GM12874 (cell line): Measurements from ENCODE around the gene C1orf210.

Experiments
- TF ChIP-seq, protein P1 (sequence below): IDR thresholded peaks from 2 replicates; pipeline ENCODE4 v1.5.1; 2011; ENCODE audit warnings: low read depth, mild to moderate bottlenecking, control low read depth, low read length, moderate library complexity; ENCODE audit not compliant: insufficient read depth

Gene C1orf210

DNA sequence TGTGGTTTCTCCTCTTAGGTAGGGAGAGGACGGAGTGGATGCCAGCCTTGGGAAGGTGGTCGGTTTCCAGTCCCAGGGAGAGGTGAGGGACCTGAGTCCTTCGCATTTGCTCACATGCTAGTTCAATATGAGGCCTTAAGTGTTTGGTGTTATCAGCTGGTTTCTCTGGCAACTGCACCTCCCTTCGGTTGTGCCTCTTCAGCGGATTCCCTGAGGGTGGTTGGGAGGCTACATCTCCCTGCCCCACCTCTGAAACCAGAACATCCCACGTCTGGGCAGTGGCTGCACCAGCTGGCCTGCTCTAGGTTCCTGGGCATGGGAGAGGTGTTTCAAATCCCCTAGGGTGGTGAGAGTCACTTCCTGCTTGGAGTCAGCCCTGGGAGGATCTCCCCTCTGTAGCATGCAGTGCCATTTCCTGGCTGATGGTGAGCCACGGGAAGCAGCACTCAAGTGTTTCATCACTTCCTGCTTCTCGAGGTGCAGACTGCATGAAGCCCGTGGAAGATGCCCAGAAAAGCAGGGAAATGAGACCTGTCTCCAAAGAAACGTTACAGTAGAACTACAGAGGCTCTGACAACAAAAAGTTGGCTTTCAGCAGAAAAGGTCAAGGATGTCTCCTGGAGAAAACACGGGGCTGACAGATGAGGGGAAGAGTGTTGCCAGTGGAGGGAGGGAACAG, 11.1 kb downstream of the C1orf210 start:
- TF ChIP-seq, protein P1, sequence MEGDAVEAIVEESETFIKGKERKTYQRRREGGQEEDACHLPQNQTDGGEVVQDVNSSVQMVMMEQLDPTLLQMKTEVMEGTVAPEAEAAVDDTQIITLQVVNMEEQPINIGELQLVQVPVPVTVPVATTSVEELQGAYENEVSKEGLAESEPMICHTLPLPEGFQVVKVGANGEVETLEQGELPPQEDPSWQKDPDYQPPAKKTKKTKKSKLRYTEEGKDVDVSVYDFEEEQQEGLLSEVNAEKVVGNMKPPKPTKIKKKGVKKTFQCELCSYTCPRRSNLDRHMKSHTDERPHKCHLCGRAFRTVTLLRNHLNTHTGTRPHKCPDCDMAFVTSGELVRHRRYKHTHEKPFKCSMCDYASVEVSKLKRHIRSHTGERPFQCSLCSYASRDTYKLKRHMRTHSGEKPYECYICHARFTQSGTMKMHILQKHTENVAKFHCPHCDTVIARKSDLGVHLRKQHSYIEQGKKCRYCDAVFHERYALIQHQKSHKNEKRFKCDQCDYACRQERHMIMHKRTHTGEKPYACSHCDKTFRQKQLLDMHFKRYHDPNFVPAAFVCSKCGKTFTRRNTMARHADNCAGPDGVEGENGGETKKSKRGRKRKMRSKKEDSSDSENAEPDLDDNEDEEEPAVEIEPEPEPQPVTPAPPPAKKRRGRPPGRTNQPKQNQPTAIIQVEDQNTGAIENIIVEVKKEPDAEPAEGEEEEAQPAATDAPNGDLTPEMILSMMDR = no peak

DNA sequence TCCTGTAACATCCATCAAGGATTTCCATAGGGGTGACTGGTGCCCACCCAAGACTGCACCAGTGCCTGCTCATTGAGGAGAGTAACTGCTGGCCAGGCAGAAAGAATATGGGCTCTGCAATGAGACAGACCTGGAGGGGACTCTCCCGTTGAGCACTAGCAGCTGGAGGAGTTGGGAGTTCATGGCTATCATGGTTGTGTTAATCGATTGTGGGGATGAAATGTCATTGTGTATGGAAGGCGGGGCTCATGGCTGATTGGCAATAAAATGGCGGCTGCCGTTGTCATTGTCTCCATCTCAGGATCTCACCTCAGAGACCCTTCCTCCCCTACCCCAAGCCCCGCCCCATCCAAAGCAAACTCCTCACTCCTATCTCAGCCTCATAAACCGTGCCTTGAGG, 11.7 kb downstream of the C1orf210 start:
- TF ChIP-seq, protein P1 = no peak

DNA sequence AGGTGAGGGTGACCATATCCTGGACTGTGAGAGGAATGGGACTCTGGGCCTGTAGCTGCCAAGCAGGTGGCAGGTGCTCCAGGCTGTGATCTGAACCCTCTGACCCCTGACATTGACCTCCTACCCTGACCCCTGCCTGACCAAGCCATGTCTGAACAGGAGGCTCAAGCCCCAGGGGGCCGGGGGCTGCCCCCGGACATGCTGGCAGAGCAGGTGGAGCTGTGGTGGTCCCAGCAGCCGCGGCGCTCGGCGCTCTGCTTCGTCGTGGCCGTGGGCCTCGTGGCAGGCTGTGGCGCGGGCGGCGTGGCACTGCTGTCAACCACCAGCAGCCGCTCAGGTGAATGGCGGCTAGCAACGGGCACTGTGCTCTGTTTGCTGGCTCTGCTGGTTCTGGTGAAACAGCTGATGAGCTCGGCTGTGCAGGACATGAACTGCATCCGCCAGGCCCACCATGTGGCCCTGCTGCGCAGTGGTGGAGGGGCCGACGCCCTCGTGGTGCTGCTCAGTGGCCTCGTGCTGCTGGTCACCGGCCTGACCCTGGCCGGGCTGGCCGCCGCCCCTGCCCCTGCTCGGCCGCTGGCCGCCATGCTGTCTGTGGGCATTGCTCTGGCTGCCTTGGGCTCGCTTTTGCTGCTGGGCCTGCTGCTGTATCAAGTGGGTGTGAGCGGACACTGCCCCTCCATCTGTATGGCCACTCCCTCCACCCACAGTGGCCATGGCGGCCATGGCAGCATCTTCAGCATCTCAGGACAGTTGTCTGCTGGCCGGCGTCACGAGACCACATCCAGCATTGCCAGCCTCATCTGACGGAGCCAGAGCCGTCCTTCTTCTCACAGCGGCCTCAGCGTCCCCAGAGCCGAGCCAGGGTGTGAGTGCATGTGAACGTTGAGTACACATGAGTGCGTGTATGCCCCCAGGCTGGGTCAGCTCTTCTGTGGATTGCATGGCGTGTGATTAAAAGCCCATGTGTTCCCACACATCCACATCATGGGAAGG, 12.5 kb downstream of the C1orf210 start:
- TF ChIP-seq, protein P1 = no peak

DNA sequence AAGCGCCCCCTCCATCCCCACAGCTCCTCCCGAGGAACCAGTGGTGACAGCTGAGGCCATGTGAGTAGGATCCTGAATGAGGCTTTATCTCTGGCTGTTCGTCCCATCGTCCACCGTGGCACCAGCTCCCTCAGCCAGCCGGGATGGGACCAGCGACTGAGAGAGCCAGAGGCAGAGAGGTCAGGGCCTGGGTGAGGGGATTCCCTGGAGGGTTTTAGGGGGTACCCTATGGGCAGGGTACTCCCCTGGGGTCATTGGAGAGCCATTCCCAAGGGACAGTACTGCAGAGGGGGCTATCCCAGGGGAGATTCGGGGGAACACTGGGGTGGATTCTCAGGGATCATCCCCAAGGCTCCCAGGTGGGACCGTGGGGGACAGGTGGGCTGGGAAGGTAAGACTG, 13.2 kb downstream of the C1orf210 start:
- TF ChIP-seq, protein P1 = no peak

DNA sequence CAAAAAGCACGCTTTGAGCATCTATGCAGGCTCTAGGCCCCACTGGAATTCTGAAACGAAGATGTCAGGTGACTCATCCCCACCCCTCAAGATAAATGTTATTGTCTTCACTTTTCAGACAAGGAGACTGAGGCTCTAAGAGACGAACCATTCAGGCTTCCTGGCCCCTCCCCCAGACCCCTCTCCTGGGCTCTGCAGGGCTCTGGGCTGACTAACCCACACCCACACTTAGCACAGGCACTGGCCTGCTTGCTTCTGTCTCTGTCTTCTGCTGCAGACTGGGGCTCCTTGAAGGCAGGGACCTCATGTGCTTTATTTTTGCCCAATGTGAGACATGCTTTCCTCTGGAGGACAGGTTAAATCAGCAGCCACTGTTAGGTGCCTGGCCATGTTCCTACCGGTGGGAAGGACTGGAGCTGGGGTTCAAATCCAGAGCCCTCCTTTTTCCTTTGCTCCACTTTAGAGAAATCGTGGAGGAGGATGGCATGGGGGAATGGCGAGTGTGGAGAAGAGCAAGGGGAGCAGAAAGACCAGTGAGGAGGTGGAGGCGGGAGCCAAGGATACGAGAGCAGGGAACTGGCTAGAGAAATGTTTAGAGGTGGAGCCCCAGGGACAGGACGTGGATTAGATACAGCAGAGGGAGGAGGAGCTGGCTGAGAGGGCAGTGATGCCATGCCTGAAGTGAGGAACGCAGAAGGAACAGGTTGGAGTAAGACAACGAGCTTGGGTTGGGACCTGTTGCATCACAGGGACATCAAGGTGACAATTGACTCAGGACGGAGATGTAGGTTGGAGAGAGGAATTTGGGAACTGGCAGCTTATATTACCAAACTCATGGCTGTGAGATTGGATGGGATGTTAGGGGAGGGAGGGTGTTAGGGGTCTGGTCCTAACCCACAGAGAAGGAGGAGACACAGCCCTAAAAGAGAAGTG, 13.9 kb downstream of the C1orf210 start:
- TF ChIP-seq, protein P1 = no peak

DNA sequence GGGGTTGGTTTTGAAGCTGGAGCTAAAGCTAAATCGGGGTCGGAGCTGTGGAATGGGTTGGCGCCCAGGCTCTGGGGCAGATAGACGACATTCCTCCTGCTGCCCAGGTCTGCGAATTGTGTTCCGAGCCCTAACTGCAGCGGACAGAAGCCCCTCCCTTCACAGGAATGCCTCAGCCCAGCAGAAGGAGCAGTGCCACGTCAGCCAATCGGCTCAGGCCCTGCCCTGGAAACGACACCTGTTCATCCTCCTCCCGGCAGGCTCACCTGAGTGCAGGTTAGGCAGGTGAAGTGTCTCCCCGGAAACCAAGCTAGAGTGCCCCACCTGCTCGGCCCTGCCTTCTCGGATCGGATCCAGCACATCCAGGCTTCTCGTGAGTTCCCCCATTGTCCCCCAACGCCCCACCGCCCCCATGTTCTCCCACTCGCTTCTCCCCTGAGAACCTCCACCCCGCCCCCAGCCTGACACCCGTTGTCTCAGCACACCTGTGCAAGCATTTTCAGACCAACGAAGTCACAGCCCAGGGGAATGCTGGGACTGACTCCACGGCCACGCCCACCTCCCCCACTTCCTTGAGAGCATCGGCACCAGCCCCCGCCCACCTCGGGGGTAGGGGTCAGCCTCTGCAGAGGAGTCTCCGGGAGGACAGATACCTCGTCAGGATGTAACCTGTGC, 14.8 kb downstream of the C1orf210 start:
- TF ChIP-seq, protein P1 = no peak
